Aorta (tissue), 5 donors: ENCODE measurements around the gene BLID. TPM values are rescaled to one million over a fixed set of nuclear protein-coding genes. Genes with fewer than 3 reads are reported as not detected.
A peak's percentile ranks its signal among the peaks of the same experiment; 100 is the strongest.

Experiments used
- ATAC-seq: fragments of 200-7000 bp; cut with Tn5 transposase; one replicate; pipeline ENCODE4 v1.9.1; 2022; ENCODE audit warnings: moderate library complexity; ENCODE audit not compliant: low FRiP score
- DNase-seq, 2 donors: peaks; one replicate each; pipeline ENCODE4 v3.0.0-alpha.2; 2020
- H3K27ac ChIP-seq, 2 donors: one replicate each; pipeline ENCODE4 v1.5.1; 2013; ENCODE audit warnings: low read length in 2 of 2, mild to moderate bottlenecking in 2 of 2, moderate library complexity in 2 of 2, control low read depth in 1 of 2, inconsistent platforms in 1 of 2, low read depth in 1 of 2
- H3K27me3 ChIP-seq, 2 donors: one replicate each; pipeline ENCODE4 v1.6.1; 2013; ENCODE audit warnings: control low read depth in 1 of 2, low read length in 1 of 2, mild to moderate bottlenecking in 1 of 2, moderate library complexity in 1 of 2; ENCODE audit not compliant: insufficient read depth in 2 of 2, control insufficient read depth in 1 of 2
- H3K36me3 ChIP-seq, 2 donors: one replicate each; pipeline ENCODE4 v1.6.1; 2013; ENCODE audit warnings: control low read depth in 1 of 2, low read length in 1 of 2, mild to moderate bottlenecking in 1 of 2; ENCODE audit not compliant: insufficient read depth in 2 of 2, control insufficient read depth in 1 of 2
- H3K4me1 ChIP-seq, 2 donors: one replicate each; pipeline ENCODE4 v1.6.1; 2013; ENCODE audit warnings: low read length in 2 of 2, control low read depth in 1 of 2, mild to moderate bottlenecking in 1 of 2, moderate library complexity in 1 of 2; ENCODE audit not compliant: insufficient read depth in 2 of 2, control insufficient read depth in 1 of 2
- H3K4me3 ChIP-seq, 2 donors: one replicate each; pipeline ENCODE4 v1.5.1; 2013; ENCODE audit warnings: low read length in 2 of 2, control low read depth in 1 of 2, mild to moderate bottlenecking in 1 of 2
- H3K9me3 ChIP-seq: one replicate; pipeline ENCODE4 v1.6.1; 2013; ENCODE audit warnings: mild to moderate bottlenecking, low read length; ENCODE audit not compliant: control insufficient read depth
- WGBS, 2 donors: extraction: QIAGEN DNeasy Blood & Tissue Kit; methylation state at CpG; one replicate each; pipeline ENCODE4 v1.1.7; 2013; 5-methylcytosine and 5-hydroxymethylcytosine counted together
- intact Hi-C, 2 donors: fragments of 100-400 bp; cut with DNase I; formaldehyde crosslinking; loops; one replicate each; pipeline versions ENCODE4 v1.14.2 to v1.15.0; 2022
- polyA plus RNA-seq, 2 donors: library from polyadenylated mRNA; stranded (reverse); fragments of 200-250 nt; gene quantifications; one replicate each; pipeline ENCODE4 v1.2.3, GENCODE V29; 2013
- total RNA-seq, 2 donors: library from RNA; stranded (reverse); fragmentation: NEBNext Ultra II Directional; extraction: Animal tissue kit (Norgen Biotek cat#: 25700); gene quantifications; one replicate each; pipeline ENCODE4 v1.2.1, GENCODE V29; 2021
- donor health status: healthy with polysubstance abuse.
- donor health status: Bipolar disorder and iron deficiency.
- donor health status: DM: no; HTN: no; CAD: no.
- donor health status: DM: no; HTN: no; CAD: no.
- donor health status: DM: yes; HTN: yes; CAD: no.

The BLID gene
- total and polyA plus RNA-seq, 4 donors = 0.43 to 19.0 (median 9.7) TPM; not detected in 1

- no peak for DNase-seq
- no peaks in the 10 kb centered on the region for H3K27me3 ChIP-seq
- no peaks in the 10 kb centered on the region for H3K36me3 ChIP-seq
- H3K27ac ChIP-seq = peak overlapping the region; percentile 51 to 92
- ATAC-seq = no peak
- H3K9me3 ChIP-seq = no peaks in the 10 kb centered on the region
- 4 to 5% methylated on average over 13 of the region's 13 CpGs for WGBS, 2 donors
- peaks cover 0 to 2% of the 10 kb centered on the region in 2 donors for H3K4me1 ChIP-seq
- intact Hi-C loops = loop anchor here (2.0 to 10.0 kb wide), 11 partner anchors 52 to 445 kb away; no protein-coding TSS in a partner anchor
- peak overlapping the region; percentile 93 to 99 for H3K4me3 ChIP-seq
These were observed 16.5 kb downstream of the BLID start for GRCh38 chr11:122099374-122100036.

DNA sequence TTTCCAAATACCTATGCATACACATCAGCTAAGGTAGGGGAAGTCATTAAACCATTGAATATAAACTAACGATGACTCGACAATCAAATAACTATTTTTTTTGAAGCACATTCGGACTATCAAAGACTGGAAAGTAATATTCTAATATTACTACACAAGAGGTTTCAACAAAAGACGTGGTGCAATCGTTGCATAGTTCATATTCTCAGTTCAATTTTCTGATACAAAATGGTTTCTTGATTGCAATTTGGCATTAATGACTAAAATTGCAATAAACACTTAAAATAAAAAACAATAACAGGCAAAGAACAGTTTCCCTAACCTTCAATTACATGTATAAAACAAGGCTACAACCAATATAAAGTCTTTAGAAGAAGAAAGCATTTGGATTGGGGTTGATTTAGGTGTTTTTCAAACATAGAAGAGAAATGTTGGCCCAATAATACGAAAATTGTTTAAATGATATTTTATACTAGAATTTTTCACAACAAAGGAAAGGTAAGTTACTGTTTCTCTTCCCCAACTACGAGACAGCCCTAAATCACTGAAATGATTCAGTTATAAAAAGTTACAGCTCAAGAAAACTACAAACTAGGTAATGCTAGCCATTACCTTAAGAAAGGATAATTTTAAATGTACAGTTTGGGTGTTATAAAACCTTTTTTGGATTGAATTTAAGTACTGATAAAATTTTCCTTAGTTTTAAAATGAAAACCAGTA lies 17.6 kb downstream of the BLID start:
- no peak for ATAC-seq
- Histone ChIP-seq H3K27ac (peak overlapping the region in 1 of 2 donors; percentile 70), H3K4me1 (peaks cover 0 to 4% of the 10 kb centered on the region in 2 donors), H3K36me3 (no peaks in the 10 kb centered on the region), H3K9me3 (no peaks in the 10 kb centered on the region), H3K4me3 (peak overlapping the region; percentile 94 to 99), H3K27me3 (no peaks in the 10 kb centered on the region)
- intact Hi-C loops = loop anchor here in 1 of 2 donors (5.0 kb wide), 2 partner anchors 76 to 376 kb away; no protein-coding TSS in a partner anchor
- DNase-seq = no peak
- 4 to 7% methylated on average over 7 of the region's 7 CpGs for WGBS, 2 donors

- 3 to 6% methylated on average over 11 of the region's 11 CpGs for WGBS, 2 donors
- Histone ChIP-seq H3K27me3 (no peaks in the 10 kb centered on the region), H3K4me1 (peaks cover 0 to 2% of the 10 kb centered on the region in 2 donors), H3K27ac (peak overlapping the region; percentile 61 to 70), H3K9me3 (no peaks in the 10 kb centered on the region), H3K36me3 (no peaks in the 10 kb centered on the region), H3K4me3 (peak overlapping the region; percentile 94 to 99)
- ATAC-seq = no peak
- intact Hi-C loops = loop anchor here in 1 of 2 donors (5.0 kb wide), 2 partner anchors 75 to 375 kb away; no protein-coding TSS in a partner anchor
- DNase-seq = no peak
These were observed 18.5 kb downstream of the BLID start for GRCh38 chr11:122097419-122098001.

DNA sequence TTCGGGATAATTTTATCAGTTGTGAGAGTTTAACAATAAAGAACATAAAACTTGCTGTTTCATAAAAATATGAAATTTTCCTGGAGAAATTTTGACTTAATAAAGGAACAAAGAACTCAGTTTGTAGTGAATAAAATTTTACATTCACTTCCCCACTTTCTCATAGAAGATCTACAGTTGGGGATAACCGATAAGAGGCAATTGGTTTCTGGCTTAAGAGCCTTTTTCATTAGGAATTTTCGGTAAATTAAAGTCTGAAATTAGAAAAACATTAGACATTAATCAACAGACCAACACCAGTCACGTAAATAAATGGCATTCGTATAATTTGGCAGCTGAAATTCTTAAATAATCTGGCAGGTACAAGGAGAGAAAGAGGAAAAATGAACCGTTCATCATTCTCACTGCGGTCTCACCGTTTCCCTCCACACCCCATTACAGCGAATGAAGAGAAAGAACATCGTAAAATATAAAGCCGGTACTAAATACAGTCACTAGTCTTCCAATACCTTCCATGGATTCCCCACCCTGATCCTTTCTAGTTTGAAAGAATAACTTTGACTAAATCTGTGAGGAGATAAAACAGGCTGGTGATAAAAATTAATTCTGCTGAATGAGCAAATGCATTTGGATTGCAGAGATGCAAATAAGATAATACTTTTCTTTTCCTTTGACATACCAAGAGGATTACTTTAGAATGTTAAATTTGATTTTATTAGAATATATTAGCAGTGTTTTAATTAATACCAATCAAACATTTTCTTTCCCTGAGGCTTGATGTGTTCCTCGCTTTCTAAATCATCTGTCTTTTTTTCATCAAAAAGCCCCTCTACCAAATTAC lies 19.5 kb downstream of the BLID start:
- Histone ChIP-seq H3K4me3 (peak overlapping the region; percentile 94 to 99), H3K27ac (peak overlapping the region; percentile 67 to 68), H3K9me3 (no peaks in the 10 kb centered on the region), H3K27me3 (no peaks in the 10 kb centered on the region), H3K4me1 (peaks cover 2% of the 10 kb centered on the region in 2 donors), H3K36me3 (peaks cover 0 to under 1% of the 10 kb centered on the region in 2 donors)
- DNase-seq (no peak), ATAC-seq (no peak)
- WGBS, 2 donors = 7 to 14% methylated on average over 12 of the region's 12 CpGs
- intact Hi-C loops = loop anchor here in 1 of 2 donors (5.0 kb wide), 2 partner anchors 74 to 374 kb away; no protein-coding TSS in a partner anchor

DNA sequence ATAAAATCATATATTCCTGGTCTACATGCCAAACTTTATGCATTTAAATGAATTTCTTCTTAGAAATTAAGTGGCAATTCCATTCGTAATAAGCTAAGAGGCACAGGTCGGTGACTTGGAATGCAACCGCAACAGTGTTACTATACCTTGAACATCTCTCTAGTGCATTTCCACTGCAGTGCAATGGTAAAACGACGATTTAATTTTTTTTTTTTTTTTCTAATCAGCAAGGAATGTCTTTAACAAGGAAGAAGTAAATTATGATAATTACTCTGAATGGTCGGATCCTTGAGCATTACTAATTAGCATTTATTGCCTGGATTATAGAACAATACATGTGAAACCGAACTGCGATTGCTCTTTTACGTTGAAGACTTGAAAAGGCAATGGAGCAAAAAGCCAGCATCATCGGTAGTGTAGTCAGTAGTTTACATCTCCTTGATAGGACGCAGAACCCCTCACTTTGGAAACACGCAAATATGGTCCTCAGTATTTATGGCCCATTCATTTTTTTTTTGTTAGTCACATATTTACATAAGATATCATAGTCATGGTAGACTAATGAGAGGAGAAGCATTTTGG lies 20.2 kb downstream of the BLID start:
- 14 to 17% methylated on average over 12 of the region's 12 CpGs for WGBS, 2 donors
- peak overlapping the region; percentile 79 to 99 for H3K4me3 ChIP-seq
- intact Hi-C loops = loop anchor here in 1 of 2 donors (5.0 kb wide), 2 partner anchors 73 to 373 kb away; no protein-coding TSS in a partner anchor
- H3K27me3 ChIP-seq = no peaks in the 10 kb centered on the region
- ATAC-seq (no peak), DNase-seq (no peak)
- peaks cover 2 to 4% of the 10 kb centered on the region in 2 donors for H3K4me1 ChIP-seq
- no peaks in the 10 kb centered on the region for H3K9me3 ChIP-seq
- peak overlapping the region; percentile 22 to 71 for H3K27ac ChIP-seq
- H3K36me3 ChIP-seq = peaks cover 0 to 3% of the 10 kb centered on the region in 2 donors

GRCh38 chr11:122094836-122095235 lies 21.2 kb downstream of the BLID start:
- Histone ChIP-seq H3K36me3 (peaks cover 0 to 3% of the 10 kb centered on the region in 2 donors), H3K4me1 (peaks cover 3 to 4% of the 10 kb centered on the region in 2 donors), H3K27me3 (no peaks in the 10 kb centered on the region), H3K27ac (no peak overlapping the region), H3K9me3 (no peaks in the 10 kb centered on the region), H3K4me3 (peak overlapping the region; percentile 54 to 99)
- intact Hi-C loops = loop anchor here in 1 of 2 donors (5.0 kb wide), 2 partner anchors 73 to 373 kb away; no protein-coding TSS in a partner anchor
- 19 to 31% methylated on average over 4 of the region's 4 CpGs for WGBS, 2 donors
- DNase-seq = no peak
- ATAC-seq = no peak

- Histone ChIP-seq H3K27ac (peak overlapping the region; percentile 44 to 96), H3K4me3 (peak overlapping the region in 1 of 2 donors; percentile 41), H3K4me1 (peaks cover 4 to 5% of the 10 kb centered on the region in 2 donors), H3K36me3 (peaks cover 0 to 3% of the 10 kb centered on the region in 2 donors), H3K27me3 (no peaks in the 10 kb centered on the region), H3K9me3 (no peaks in the 10 kb centered on the region)
- WGBS, 2 donors = 54 to 56% methylated on average over 5 of the region's 5 CpGs
- no peak for DNase-seq
- intact Hi-C loops = loop anchor here in 1 of 2 donors (1.0 kb wide), 1 partner anchor 17 kb away; no protein-coding TSS in a partner anchor
- ATAC-seq = no peak
These were observed 22.2 kb downstream of the BLID start for GRCh38 chr11:122093731-122094275.
